GM19328 (cell line): ENCODE measurements around the gene TCTN1.
"Not testable (repeated sequence)": the region's sequence is repeated elsewhere in the genome, so short reads cannot be mapped to it uniquely, and the experiment has no call there.

Experiments used
- ATAC-seq: cut with Tn5 transposase; IDR thresholded peaks from one replicate; pipeline ENCODE4 v1.9.1; 2021; ENCODE audit warnings: mild to moderate bottlenecking, moderate library complexity; ENCODE audit not compliant: unreplicated experiment

Gene TCTN1

DNA sequence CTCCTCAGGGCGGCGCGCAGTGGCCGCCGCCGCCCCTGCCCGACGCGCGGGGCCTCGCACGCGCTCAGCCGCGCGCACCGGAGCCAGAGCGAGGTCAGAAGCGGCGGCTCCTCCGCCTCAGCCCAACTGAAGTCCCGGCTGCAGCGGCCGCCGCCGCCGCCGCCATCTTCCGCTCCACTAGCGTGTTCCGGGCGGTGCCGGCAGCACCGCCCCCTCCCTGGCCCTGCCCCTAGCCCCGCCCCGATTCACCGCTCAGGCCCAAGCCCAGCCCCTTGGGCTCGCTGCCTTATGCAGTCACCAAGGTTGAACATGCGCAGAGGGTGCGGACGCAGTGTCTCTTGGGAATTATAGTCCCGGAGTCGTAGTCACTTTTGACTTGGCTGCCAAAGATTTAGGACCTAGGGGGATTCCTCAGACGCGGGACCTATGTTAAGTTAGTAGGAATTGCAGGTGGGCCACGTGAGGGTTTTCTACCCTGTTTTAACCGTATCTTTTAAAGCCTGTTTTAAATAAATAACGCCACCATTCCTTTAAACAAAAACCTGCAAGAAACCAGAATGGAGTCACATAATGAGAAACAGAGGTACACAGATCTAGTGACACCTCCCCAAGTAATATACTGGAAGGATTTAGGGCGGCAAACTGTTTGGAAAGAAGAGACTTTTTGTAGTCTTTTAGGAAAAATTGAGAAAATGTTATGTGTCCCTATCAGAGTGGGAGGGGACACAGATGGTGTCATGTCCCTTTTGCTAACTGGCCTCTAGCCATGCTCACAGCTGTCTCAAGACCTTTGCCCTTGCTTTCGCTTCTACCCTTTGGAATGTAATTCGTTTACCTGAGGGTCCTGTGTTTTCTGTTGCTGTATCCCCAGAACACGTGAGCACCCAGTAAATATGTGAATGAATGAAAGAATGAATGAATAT, 30.5 kb upstream of the TCTN1 start, which contains the start of gene PPTC7:
TSS of gene PPTC7 (minus strand) at position 182 of the 923 bp plus-strand sequence. CDS start 287 bp downstream, outside the sequence.
- ATAC-seq: peak; percentile 84

DNA sequence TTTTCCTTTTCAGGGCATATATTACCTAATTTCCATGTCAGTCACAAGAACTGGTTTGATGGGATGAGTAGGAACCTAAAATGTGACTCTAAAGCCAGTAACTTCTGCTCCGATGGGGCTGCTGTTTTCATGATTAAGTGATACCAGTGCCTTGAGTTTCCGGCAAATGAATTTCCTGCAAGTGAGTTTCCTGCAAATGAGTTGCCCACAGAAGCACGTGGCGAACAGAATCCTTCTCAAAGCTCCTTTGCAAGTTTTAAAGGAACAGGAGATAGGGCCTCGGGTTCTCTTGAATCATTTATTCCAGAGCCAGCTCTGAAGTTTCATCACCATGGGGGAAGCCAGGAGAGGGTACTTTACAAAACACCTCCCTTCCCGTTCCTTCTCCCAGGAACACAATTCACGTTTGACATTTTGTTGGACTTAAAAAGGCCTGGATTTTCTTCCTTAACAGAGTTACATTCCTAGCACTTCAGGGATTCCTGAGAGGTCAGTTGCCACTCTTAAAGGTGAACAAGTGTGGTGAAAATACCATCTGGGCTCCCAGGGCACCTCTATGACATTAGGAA, 28.6 kb upstream of the TCTN1 start:
- ATAC-seq: no peak

DNA sequence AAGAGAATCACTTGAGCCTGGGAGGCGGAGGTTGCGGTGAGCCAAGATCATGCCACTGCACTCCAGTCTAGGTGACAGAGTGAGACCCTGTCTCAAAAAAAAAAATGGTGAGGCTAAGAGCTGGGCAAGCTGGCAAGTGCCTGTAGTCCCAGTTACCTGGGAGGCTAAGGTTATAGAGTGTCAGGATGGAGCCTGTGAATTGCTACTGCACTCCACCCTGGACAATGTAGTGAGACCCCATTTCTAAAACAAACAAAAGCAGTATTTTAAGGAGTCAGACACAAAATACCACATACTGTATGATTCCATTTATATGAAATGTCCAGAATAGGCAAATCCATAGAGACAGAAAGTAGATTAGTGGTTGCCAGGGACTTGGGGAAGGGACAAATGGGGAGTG, 26.8 kb upstream of the TCTN1 start:
- ATAC-seq: not testable (repeated sequence)

DNA sequence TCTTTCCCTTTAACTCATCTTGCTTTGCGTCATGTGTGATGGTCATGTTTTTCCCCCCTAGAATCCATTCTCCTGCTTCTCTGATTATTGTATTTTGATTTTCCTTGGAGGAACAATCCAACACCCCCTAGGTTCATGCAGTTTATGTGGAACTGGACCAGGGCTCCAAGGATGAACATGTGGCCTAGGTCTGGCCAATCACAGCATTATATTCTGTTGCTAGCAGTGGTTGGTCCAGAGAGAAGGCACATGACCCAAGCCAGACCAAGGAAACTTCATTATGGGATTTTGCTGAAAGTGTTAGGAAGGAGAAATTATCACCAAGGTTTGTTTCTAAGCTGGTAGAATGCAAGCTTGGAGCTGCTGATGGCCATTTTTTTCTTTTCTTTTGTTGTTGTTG, 23.9 kb upstream of the TCTN1 start:
- no peak for ATAC-seq

DNA sequence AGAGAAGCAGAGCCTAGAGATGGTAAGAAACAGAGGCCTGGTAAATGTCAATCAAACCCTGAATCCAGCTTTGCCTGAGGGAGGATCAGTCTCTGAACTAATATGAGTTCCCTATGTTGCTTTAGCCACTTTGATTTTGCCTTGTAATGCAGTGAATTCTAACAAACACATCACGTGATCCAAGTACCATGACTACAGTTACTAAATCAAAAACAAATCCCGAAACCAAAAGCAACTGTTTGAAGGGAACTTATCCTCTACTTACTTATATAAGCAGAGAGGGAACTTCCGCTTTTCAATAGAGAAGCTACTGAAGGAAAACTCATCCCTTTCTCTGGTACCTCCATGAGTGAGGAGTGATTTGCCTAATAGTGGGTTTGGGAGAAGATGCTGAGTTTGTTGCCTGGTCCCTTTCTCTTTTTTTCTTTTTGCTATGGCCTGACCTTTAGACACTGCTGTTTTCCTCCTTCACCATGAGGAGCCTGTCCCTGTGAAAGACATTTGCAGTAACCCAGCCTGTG, 23.1 kb upstream of the TCTN1 start:
- ATAC-seq: no peak

DNA sequence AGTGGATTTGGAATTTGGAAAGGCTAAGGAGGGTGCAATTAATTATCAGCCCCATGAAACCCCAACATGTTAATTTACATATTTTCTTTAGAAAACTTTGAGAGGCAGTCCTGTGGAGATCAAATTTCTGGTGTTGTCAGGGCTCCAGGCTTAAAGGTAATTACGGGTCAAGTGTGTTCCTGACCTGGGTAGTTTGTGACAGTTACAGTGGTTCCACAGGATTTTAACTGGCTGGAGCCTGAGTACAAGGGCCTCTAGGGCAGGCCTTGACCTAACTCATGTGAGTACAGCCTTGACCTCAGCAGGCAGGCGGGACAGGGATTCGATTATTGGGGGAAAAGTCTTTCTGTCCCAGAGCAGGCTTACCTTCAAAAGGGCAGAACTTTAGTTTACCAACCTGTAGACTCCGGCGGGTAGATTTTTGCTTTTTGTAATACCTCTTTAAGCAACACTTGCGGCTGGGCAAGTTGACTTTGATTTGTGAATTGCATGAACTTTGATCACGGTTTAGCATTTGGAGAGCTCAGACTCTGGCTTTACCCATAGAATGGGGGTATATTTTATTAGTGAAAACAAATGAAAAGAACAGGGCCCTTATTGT, 22.4 kb upstream of the TCTN1 start:
- no peak for ATAC-seq

DNA sequence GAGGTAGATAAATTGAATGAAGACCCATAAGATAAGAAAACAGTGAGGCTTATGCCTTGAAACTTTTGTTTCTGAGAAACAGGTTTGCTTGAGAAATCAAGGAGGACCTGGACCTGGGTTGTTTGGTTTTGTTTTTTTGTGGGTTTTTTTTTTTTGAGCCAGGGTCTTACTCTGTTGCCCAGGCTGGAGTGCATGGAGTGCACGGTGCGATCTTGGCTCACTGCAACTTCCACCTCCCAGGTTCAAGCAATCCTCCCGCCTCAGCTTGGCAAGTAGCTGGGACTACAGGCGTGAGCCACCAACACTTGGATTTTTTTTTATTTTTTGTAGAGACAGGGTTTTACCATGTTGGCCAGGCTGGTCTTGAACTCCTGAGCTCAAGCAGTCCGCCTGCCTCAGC, 21.9 kb upstream of the TCTN1 start:
- no peak for ATAC-seq

DNA sequence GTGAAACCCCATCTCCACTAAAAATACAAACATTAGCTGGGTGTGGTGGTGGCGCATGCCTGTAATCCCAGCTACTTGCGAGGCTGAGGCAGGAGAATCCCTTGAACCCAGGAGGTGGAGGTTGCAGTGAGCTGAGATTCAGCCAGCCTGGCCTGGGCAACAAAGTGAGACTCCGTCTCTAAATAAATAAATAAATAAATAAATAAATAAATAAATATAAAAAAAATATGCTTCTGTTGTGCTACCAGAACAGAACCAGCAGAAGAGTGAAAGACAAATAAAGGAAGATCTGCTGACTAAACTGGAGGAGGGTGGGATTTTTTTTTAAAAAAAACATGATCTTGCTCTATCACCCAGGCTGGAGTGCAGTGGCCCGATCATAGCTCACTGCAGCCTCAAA, 21.0 kb upstream of the TCTN1 start:
- ATAC-seq: not testable (repeated sequence)

DNA sequence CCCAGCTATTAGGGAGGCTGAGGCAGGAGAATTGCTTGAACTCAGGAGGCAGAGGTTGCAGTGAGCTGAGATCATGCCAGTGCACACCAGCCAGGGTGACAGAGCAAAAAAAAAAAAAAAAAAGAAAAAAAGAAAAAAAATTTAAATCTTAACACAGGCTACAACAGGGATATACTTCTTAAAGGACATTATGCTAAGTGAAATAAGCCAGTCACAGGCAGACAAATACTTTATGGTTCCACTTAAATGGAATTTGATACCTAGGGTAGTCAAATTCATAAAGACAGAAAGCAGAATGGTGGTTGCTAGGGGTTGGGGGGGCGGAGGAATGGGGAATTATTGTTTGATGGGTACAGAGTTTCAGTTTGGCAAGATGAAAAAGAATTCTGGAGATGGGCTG, 16.0 kb upstream of the TCTN1 start:
- ATAC-seq: no peak

DNA sequence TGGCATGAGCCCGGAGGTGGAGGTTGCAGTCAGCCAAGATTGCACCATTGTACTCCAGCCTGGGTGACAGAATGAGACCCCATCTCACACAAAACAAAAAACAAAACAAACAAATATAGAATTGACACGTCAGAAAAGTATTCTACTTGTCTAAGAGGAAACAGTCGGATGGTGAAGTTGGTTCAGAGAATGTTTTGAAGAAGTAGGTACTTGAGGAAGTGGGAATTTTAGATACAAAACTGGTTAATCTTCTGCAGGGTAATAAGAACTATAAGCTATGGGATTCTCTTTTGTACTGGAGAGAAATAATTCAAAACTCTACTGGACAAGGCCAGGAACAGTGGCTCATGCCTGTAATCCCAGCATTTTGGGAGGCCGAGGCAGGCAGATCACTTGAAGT, 14.6 kb upstream of the TCTN1 start:
- no peak for ATAC-seq

DNA sequence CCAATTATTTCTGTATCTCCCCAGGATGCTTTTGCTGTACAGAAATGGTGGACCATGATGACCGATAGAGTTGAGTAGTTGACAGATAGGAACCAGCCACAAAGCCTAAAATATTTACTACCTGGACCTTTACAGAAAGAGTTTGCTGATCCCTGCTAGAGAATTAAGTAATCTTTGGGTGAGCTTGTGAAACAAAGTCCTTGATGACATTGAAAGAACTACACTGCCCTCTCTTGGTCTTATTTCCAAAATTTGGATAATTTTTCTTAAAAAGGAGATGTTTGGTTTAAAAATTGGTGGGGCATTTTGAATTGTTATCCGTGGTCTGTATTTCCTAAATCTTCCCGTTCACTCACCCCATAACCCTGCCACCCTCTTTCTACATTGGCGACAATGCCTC, 13.7 kb upstream of the TCTN1 start:
- no peak for ATAC-seq

DNA sequence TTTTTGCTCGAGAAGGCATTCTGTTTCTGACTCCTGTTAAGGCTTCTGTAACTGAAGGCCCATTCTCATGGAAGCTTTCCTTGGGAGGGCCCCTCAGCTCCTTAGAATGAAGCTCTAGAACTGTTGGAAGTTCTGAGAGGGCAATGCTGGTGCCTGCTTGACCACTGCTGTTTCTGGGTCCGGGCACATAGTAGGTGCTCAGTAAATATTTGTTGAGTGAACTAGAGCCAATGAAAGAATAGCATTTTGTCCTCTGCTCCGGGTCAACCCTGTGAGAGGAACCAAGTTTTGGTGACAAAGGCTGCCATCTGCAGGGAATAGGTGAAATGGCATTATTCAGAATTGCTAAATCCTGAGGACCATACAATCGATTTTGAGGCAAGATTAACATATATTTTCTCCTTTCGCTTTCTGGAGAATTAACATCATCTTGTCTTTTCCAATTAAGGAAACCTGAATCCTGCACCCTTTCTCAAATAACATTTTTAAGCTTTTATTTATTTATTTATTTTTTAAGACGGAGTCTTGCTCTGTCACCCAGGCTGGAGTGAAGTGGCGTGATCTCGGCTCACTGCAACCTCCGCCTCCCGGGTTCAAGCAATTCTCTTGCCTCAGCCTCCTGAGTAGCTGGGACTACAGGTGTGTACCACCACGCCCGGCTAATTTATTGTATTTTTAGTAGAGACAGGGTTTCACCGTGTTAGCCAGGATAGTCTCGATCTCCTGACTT, 11.7 kb upstream of the TCTN1 start:
- ATAC-seq: not testable (repeated sequence)

DNA sequence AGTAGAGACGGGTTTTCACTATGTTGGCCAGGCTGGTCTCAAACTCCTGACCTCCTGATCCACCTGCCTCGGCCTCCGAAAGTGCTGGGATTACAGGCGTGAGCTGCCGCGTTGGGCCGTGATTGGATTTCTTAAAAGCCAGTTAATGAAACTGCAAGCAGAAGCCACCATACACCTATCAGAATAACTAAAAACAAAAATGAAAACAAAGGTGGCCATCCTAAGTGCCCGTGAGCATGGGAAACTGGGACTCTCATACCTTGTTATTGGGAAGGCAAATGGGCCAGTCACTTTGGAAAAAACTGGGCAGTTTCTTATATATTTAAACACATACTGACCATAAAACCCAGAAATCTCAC, 7.7 kb upstream of the TCTN1 start:
- no peak for ATAC-seq

DNA sequence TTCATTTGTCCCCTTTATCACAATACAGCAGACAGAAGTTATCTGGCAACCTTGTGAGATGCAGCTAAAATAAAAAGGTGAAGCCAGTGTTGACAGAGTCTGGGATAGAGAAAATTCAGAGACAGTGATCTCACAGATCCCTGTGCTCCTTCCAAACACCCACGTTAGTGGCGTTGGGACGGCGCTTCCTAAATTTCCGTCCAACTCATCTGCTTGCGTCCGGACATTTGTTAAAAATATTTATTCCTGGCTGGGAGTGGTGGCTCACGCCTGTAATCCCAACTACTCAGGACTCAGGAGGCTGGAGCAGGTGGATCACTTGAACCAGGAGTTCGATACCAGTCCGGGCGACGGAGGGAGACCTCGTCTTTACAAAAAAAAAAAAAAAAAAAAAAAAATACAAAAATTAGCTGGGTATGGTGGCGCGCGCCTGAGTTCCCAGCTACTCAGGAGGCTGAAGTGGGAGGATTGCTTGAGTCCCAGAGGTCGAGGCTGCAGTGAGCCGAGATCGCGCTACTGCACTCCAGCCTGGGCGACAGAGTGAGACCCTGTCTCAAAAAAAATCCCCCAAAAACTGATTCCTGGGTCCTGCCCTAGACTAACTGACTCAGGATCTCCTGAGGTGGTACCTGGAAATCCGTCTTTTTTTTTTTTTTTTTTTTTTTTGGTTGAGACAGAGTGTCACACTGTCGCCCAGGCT, 708 bp upstream of the TCTN1 start:
- ATAC-seq: no peak

DNA sequence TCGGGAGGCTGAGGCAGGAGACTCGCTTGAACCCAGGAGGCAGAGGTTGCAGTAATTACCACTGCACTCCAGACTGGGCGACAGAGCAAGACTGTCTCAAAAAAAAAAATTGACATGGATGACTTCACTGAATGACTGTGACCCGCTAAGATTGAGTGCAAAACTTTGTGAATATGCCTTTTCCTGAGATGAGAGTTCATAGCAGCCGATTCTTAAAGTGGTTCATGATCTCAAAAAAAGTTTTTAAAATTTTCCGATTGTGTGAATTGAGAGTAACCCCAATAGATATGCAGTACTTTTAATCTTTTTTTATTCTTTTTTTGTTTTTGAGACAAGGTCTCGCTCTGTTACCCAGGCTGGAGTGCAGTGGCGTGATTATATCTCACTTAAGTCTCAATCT, 1.2 kb downstream of the TCTN1 start:
- ATAC-seq: no peak

DNA sequence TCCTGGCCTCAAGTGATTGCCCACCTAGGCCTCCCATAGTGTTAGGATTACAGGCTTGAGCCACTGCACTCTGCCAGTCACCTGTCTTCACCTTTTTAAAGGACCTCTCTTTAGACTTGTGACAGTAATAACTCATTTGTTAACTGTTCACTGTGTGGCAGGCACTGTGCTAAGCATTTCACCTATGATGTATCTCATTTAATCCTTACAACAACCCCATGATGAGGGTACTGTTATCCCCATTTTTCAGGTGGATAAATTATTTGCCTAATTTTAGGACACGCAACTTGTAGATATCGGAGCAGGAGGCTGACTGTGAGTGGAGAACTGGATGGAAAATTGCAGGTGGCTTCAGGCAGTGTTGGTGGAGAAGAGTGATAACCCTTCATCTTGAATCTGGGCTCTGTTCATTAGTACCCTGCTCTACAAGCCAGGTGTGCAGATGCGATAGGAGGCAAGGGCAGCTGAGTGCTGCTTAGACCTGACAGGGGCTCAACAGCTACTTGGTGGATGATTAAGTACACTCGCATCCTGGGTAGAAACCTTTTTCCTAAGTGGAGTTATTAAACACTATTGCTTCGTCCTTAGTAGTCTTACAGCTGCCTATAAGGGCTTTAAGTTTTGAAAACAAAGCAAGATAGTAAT, 2.7 kb downstream of the TCTN1 start:
- no peak for ATAC-seq

DNA sequence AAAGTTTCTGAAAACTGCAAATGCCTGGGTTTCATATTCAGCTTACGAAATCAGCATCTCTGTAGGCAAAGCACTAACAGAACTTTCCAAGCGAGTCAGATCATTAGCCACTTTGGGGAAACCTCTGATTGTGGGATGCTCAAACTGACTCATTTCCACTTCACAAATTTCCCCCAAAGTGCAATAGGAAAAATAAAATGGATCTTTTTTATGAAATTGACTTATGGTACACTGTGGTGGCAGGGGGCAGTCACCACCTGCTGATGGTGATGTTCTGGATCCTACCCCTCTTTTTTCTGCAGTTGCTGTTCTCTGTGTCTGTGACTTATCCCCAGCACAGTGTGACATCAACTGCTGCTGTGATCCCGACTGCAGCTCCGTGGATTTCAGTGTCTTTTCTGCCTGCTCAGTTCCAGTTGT, 5.6 kb downstream of the TCTN1 start:
- no peak for ATAC-seq

DNA sequence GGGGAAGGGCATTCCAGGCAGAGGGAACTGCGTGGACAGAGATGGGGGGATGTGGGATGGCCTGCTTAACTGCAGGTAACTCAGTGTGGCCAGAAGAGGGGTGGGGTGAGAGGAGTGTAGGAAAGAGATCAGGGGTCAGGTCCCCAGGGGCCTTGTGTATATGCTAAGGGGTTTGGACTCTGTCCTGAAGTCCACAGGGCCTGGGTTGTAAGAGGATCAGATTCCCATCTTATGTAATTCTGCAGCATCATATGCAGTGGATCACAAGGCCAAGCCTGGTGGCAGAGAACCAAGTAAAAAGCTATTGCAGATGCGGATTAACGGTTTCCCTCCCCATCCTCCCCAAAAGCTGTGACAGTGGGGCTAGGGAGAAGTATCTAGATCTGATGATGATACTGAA, 8.7 kb downstream of the TCTN1 start:
- ATAC-seq: no peak

DNA sequence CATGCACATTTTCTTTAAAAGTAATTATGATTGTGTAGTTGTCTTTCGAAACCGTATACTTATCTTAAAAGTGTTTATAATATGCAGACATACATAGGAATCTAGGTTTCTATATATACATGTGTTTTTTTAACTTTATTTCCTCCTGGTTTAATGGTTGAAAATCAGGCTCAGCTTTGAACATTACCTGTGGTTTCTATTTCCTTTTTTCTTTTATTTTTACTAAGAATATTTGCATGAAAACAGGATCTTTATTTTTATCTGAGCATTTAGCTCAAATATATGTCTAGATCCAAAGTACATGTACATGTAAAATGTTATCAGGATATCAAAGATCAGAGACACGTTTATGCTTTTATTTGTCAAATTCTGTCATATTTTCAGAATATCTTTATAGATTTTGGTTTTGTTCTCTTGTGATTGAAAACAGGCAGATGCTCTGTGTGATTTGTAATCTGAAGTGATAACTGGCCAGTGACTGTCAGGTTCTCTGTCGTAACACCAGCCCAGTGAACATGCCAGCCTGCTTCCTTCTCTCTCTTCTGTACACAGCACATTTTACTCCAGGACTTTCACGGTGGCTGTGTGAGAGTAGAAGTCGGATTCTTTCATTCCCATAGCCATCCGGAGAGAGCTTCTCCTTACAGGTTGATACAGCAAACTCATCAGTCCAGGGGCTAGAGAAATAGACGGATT, 13.7 kb downstream of the TCTN1 start:
- no peak for ATAC-seq
